Esophagus squamous epithelium (tissue), 4 donors: ENCODE measurements around the gene HELQ.

Experiments
- CTCF ChIP-seq, 6 experiments: fragments of 450-650 bp in 4 of 6; fragments of 200-600 bp in 2 of 6; sonication (generic) in 2 of 6; IDR thresholded peaks; one replicate each; pipeline ENCODE4 v1.5.1; 2016 to 2019; ENCODE audit warnings: antibody characterized with exemption in 6 of 6, mild to moderate bottlenecking in 4 of 6, moderate library complexity in 4 of 6
- POLR2A ChIP-seq, 4 donors: fragments of 450-650 bp; IDR thresholded peaks; one replicate each; pipeline ENCODE4 v1.6.1; 2017; ENCODE audit warnings: antibody characterized with exemption in 4 of 4, mild to moderate bottlenecking in 4 of 4, moderate library complexity in 3 of 4

GRCh38 chr4:83392562-83392961 is 63.1 kb downstream of the HELQ start:
- TF ChIP-seq CTCF (IDR thresholded peaks at IDR 0.05): no peak
- no peak for TF ChIP-seq POLR2A (IDR thresholded peaks at IDR 0.05)
